ENCODE measurements around the gene KRTAP27-1.

DNA sequence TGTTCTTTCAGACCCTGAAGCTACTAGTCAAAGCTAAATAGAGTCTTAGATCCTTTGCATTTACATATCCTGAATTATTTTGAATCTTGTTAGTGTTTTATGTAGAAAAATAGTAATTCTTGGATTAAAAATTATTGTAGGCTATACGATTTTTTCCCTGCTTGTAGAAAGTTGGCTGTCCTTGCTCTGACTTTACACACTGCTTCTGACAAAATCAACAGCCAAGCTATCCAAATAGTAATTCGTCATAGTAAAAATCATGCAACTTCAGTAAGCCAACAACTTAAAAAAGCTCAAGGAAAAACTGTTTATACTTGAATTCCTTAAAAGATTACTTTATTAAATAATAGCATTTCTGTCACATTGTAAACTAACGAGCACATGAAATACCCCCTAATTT lies 18.4 kb upstream of the KRTAP27-1 start:
- TF ChIP-seq, protein P1, sequence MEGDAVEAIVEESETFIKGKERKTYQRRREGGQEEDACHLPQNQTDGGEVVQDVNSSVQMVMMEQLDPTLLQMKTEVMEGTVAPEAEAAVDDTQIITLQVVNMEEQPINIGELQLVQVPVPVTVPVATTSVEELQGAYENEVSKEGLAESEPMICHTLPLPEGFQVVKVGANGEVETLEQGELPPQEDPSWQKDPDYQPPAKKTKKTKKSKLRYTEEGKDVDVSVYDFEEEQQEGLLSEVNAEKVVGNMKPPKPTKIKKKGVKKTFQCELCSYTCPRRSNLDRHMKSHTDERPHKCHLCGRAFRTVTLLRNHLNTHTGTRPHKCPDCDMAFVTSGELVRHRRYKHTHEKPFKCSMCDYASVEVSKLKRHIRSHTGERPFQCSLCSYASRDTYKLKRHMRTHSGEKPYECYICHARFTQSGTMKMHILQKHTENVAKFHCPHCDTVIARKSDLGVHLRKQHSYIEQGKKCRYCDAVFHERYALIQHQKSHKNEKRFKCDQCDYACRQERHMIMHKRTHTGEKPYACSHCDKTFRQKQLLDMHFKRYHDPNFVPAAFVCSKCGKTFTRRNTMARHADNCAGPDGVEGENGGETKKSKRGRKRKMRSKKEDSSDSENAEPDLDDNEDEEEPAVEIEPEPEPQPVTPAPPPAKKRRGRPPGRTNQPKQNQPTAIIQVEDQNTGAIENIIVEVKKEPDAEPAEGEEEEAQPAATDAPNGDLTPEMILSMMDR (IDR thresholded peaks at IDR 0.05): no peak
- no peak for TF ChIP-seq REST (IDR thresholded peaks at IDR 0.05; ENCODE audit: insufficient read depth in 1 of 2, low read depth in 2 of 2, low read length in 1 of 2)

Measured in Panc1 (cell line).